ENCODE measurements around the gene CLDN6. TPM values are rescaled to one million over a fixed set of nuclear protein-coding genes. Genes with fewer than 3 reads are reported as not detected.
A peak's percentile ranks its signal among the peaks of the same experiment; 100 is the strongest.

Gene CLDN6
- total and polyA plus RNA-seq, 2 of the 13 experiments (the other 11 are each of a cell fraction or from before 2014, with no cell fraction given): 5.9 to 7.6 TPM

DNA sequence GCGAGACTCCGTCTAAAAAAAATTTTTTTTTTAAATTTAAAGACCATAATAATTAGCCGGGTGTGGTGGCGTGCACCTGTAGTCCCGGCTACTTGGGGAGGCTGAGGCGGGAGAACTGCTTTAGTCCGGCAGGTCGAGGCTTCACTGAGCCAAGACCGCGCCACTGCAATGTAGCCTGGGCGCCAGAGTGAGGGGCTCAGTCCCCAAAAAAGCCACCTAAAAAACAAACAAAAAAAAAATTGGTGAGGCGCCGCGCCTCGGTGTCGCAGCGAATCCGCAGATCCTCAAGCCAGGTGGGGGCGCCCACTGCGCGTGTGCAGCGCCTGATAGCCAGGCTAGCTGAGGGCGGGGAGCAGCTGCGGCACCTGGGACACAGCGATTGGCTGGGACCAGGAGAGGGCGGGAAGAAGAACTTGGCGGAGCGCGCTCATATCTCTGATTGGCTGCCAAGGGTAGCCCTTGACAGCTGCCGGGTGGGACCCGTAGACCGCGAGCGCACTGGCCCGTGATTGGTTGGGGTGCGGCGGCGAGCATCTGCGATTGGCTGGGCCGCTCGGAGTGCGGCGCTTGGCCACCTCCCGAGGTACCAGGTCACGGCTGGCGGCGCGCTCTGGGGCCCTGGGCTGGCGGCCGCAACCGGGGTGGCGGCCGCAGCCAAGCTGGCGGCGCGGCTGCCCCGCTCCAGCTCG, 14.3 kb downstream of the CLDN6 start (continued):
- TF ChIP-seq, protein P1, sequence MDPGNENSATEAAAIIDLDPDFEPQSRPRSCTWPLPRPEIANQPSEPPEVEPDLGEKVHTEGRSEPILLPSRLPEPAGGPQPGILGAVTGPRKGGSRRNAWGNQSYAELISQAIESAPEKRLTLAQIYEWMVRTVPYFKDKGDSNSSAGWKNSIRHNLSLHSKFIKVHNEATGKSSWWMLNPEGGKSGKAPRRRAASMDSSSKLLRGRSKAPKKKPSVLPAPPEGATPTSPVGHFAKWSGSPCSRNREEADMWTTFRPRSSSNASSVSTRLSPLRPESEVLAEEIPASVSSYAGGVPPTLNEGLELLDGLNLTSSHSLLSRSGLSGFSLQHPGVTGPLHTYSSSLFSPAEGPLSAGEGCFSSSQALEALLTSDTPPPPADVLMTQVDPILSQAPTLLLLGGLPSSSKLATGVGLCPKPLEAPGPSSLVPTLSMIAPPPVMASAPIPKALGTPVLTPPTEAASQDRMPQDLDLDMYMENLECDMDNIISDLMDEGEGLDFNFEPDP (CRISPR knock-in tag; conservative IDR thresholded peaks at IDR 0.05): no peak
- TF ChIP-seq NKX3-1 (CRISPR knock-in tag; IDR thresholded peaks at IDR 0.05) (no peak), ZNF280B (CRISPR knock-in tag; IDR thresholded peaks at IDR 0.05; ENCODE audit: borderline replicate concordance) (peak; percentile 53; the same call in 1 of the 2 replicates), PAWR (CRISPR knock-in tag; IDR thresholded peaks at IDR 0.05; ENCODE audit: borderline replicate concordance) (no peak), REXO4 (CRISPR knock-in tag; IDR thresholded peaks at IDR 0.05; ENCODE audit: borderline replicate concordance) (no peak), ZNF75D (CRISPR knock-in tag; IDR thresholded peaks at IDR 0.05; ENCODE audit: borderline replicate concordance) (no peak), ZNF12 (CRISPR knock-in tag; IDR thresholded peaks at IDR 0.05) (no peak), HNRNPUL1 (IDR thresholded peaks at IDR 0.05; ENCODE audit: low read depth, low read length) (no peak), DNMT3B (CRISPR knock-in tag; conservative IDR thresholded peaks at IDR 0.05) (no peak), KDM5B (CRISPR knock-in tag; IDR thresholded peaks at IDR 0.05; ENCODE audit: borderline replicate concordance) (peak; percentile 47; the same call in 1 of the 2 replicates), ZNF446 (CRISPR knock-in tag; IDR thresholded peaks at IDR 0.05) (no peak), BCL6 (CRISPR knock-in tag; IDR thresholded peaks at IDR 0.05) (no peak), NFYC (CRISPR knock-in tag; IDR thresholded peaks at IDR 0.05) (peak; percentile 98), ZNF326 (CRISPR knock-in tag; IDR thresholded peaks at IDR 0.05; ENCODE audit: borderline replicate concordance) (no peak), HNF1B (CRISPR knock-in tag; IDR thresholded peaks at IDR 0.05) (peak; percentile 72; the same call in 1 of the 2 replicates), HOXA3 (CRISPR knock-in tag; IDR thresholded peaks at IDR 0.05) (peak; percentile 48; the same call in 1 of the 2 replicates), KAT8 (CRISPR knock-in tag; IDR thresholded peaks at IDR 0.05) (peak; percentile 39; the same call in 1 of the 2 replicates), ZNF737 (CRISPR knock-in tag; IDR thresholded peaks at IDR 0.05; ENCODE audit: borderline replicate concordance) (no peak)
- TF ChIP-seq, protein P2, sequence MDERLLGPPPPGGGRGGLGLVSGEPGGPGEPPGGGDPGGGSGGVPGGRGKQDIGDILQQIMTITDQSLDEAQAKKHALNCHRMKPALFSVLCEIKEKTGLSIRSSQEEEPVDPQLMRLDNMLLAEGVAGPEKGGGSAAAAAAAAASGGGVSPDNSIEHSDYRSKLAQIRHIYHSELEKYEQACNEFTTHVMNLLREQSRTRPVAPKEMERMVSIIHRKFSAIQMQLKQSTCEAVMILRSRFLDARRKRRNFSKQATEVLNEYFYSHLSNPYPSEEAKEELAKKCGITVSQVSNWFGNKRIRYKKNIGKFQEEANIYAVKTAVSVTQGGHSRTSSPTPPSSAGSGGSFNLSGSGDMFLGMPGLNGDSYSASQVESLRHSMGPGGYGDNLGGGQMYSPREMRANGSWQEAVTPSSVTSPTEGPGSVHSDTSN (CRISPR knock-in tag; IDR thresholded peaks at IDR 0.05): peak; percentile 88
- TF ChIP-seq, protein P3, sequence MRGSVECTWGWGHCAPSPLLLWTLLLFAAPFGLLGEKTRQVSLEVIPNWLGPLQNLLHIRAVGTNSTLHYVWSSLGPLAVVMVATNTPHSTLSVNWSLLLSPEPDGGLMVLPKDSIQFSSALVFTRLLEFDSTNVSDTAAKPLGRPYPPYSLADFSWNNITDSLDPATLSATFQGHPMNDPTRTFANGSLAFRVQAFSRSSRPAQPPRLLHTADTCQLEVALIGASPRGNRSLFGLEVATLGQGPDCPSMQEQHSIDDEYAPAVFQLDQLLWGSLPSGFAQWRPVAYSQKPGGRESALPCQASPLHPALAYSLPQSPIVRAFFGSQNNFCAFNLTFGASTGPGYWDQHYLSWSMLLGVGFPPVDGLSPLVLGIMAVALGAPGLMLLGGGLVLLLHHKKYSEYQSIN (CRISPR knock-in tag; IDR thresholded peaks at IDR 0.05; ENCODE audit: borderline replicate concordance): no peak
- TF ChIP-seq, protein P4, sequence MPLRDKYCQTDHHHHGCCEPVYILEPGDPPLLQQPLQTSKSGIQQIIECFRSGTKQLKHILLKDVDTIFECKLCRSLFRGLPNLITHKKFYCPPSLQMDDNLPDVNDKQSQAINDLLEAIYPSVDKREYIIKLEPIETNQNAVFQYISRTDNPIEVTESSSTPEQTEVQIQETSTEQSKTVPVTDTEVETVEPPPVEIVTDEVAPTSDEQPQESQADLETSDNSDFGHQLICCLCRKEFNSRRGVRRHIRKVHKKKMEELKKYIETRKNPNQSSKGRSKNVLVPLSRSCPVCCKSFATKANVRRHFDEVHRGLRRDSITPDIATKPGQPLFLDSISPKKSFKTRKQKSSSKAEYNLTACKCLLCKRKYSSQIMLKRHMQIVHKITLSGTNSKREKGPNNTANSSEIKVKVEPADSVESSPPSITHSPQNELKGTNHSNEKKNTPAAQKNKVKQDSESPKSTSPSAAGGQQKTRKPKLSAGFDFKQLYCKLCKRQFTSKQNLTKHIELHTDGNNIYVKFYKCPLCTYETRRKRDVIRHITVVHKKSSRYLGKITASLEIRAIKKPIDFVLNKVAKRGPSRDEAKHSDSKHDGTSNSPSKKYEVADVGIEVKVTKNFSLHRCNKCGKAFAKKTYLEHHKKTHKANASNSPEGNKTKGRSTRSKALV (CRISPR knock-in tag; IDR thresholded peaks at IDR 0.05): peak; percentile 61; the same call in 1 of the 2 replicates
